BJ (cell line): Measurements from ENCODE around the gene RFX3. TPM values are rescaled to one million over a fixed set of nuclear protein-coding genes. Genes with fewer than 3 reads are reported as not detected.

Experiments
- CTCF ChIA-PET: fragments of 350-600 bp; formaldehyde crosslinking; extraction: SDS; loops from one replicate; lab custom pipeline; 2021; ENCODE audit warnings: antibody characterized with exemption, inconsistent platforms; lab: Yijun Ruan, JAX
- POLR2A ChIA-PET: fragments of 300-600 bp; sonication (Branson Sonifier 250); formaldehyde crosslinking; extraction: SDS; loops from one replicate; lab custom pipeline; 2021; ENCODE audit warnings: antibody characterized with exemption; lab: Charles Lee
- DNase-seq: peaks from one replicate; pipeline ENCODE4 v3.0.0-alpha.2; 2011; ENCODE audit warnings: low read depth
- H3K27me3 ChIP-seq: 2 replicates; pipeline ENCODE4 v1.6.0; 2011; ENCODE audit warnings: low read length; ENCODE audit not compliant: control insufficient read depth, insufficient read depth
- H3K36me3 ChIP-seq: 2 replicates; pipeline ENCODE4 v1.5.1; 2011; ENCODE audit warnings: low read length; ENCODE audit not compliant: control insufficient read depth, insufficient read depth
- H3K4me3 ChIP-seq: 2 replicates; pipeline ENCODE4 v1.5.1; 2011; ENCODE audit warnings: low read depth, mild to moderate bottlenecking, control low read depth, low read length
- polyA plus RNA-seq: library from polyadenylated mRNA; depleted of rRNA; stranded (reverse); fragments of >200 nt; gene quantifications from 2 replicates; pipeline ENCODE4 v1.2.3, GENCODE V29; 2011
- TF ChIP-seq, protein P1 (sequence below): IDR thresholded peaks from 2 replicates; pipeline ENCODE4 v1.5.1; 2011; ENCODE audit warnings: low read depth, mild to moderate bottlenecking, control low read depth, inconsistent platforms, low read length, moderate library complexity; ENCODE audit not compliant: insufficient read depth

Gene RFX3
- polyA plus RNA-seq, 1 experiment: 2.2 TPM

- TF ChIP-seq, protein P1, sequence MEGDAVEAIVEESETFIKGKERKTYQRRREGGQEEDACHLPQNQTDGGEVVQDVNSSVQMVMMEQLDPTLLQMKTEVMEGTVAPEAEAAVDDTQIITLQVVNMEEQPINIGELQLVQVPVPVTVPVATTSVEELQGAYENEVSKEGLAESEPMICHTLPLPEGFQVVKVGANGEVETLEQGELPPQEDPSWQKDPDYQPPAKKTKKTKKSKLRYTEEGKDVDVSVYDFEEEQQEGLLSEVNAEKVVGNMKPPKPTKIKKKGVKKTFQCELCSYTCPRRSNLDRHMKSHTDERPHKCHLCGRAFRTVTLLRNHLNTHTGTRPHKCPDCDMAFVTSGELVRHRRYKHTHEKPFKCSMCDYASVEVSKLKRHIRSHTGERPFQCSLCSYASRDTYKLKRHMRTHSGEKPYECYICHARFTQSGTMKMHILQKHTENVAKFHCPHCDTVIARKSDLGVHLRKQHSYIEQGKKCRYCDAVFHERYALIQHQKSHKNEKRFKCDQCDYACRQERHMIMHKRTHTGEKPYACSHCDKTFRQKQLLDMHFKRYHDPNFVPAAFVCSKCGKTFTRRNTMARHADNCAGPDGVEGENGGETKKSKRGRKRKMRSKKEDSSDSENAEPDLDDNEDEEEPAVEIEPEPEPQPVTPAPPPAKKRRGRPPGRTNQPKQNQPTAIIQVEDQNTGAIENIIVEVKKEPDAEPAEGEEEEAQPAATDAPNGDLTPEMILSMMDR: no peak
- no peaks in the 10 kb centered on the region for H3K36me3 ChIP-seq
- H3K27me3 ChIP-seq: no peaks in the 10 kb centered on the region
- CTCF ChIA-PET: no interaction called here
- DNase-seq: no peak
- POLR2A ChIA-PET: no interaction called here
- no peak overlapping the region for H3K4me3 ChIP-seq
Measured at GRCh38 chr9:3271157-3271556, 254.6 kb downstream of the RFX3 start.

GRCh38 chr9:3268223-3268622 is 257.6 kb downstream of the RFX3 start:
- Histone ChIP-seq H3K36me3 (no peaks in the 10 kb centered on the region), H3K27me3 (no peaks in the 10 kb centered on the region), H3K4me3 (no peak overlapping the region)
- ChIA-PET POLR2A (no interaction called here), CTCF (interaction anchor here (1.3 kb wide), 2 partner anchors 27 to 173 kb away, joined by 4 read pairs; no protein-coding TSS in a partner anchor)
- no peak for DNase-seq
- TF ChIP-seq, protein P1: no peak

DNA sequence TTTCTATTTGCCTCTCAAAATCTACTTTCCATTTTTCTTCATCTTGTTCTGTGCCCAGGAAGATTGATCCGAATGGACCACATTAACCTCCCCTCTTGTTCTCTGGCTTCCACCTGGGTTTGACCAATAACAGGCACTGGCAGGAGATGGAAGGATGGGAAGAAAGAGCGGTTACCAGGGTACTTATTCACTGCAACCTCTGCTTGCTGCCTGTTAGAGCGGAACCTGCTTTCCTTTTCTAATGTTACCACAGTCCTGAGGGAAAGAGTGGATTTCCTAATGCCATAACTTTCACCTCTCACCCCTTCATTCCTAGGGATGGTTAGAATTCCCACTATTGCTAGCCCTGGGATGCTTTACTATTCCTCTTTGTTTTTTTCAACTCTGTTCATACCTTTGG is 262.1 kb downstream of the RFX3 start:
- Histone ChIP-seq H3K4me3 (no peak overlapping the region), H3K36me3 (no peaks in the 10 kb centered on the region), H3K27me3 (no peaks in the 10 kb centered on the region)
- DNase-seq: no peak
- ChIA-PET CTCF (no interaction called here), POLR2A (no interaction called here)
- TF ChIP-seq, protein P1: no peak

DNA sequence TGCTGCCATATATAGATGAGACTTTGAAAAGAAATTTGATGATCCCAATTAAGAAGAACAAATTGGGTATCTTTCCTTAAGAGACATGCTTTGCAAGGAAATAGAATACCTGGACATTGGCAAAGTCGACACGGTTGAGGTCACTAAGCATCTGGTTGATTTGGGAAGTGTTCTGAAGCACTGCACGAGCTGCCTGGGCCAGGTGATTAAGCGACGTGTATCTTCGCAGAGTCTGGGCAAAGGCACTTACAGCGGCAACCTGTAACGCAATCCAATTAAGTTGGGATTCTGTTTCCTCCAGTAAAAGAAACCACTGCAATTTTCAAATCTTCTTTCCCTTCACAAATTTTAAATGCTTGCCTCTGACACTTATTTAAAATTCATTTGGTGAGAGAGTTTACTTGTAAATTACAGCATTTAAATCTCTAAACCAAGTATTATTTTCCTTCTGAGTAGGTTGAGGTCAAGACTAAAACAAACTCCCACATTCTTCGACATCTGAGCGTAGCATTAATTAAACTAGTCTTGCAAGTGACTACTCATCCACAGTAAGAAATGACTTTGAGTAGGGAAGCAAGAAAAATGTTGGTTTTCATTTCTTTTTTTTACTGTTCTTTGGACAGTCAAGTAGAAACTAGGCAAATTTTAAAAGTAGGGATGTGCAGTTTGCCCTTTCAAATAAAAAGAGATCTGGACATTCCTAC is 262.8 kb downstream of the RFX3 start:
- no peak for DNase-seq
- ChIA-PET POLR2A (no interaction called here), CTCF (interaction anchor here (1.4 kb wide), 1 partner anchor 178 kb away, joined by 5 read pairs; no protein-coding TSS in a partner anchor)
- Histone ChIP-seq H3K36me3 (no peaks in the 10 kb centered on the region), H3K4me3 (no peak overlapping the region), H3K27me3 (no peaks in the 10 kb centered on the region)
- TF ChIP-seq, protein P1: no peak

- no peaks in the 10 kb centered on the region for H3K27me3 ChIP-seq
- no peak overlapping the region for H3K4me3 ChIP-seq
- POLR2A ChIA-PET: no interaction called here
- TF ChIP-seq, protein P1: no peak
- DNase-seq: no peak
- no peaks in the 10 kb centered on the region for H3K36me3 ChIP-seq
- CTCF ChIA-PET: interaction anchor here (1.4 kb wide), 1 partner anchor 180 kb away, joined by 5 read pairs; no protein-coding TSS in a partner anchor
Measured at GRCh38 chr9:3261484-3261883, 264.3 kb downstream of the RFX3 start.
